Tibial nerve (tissue), 4 donors: ENCODE data around the gene CHAMP1.

Experiments used
- EP300 ChIP-seq, 2 donors: sonication (generic); formaldehyde crosslinking; IDR thresholded peaks; one replicate each; pipeline ENCODE4 v1.6.1; 2017; ENCODE audit warnings: antibody characterized with exemption in 2 of 2, mild to moderate bottlenecking in 1 of 2
- POLR2A ChIP-seq, 2 donors: fragments of 450-650 bp; IDR thresholded peaks; one replicate each; pipeline ENCODE4 v1.6.1; 2017; ENCODE audit warnings: antibody characterized with exemption in 2 of 2, mild to moderate bottlenecking in 2 of 2, moderate library complexity in 2 of 2
- TF ChIP-seq, protein P1 (sequence below), 5 experiments: fragments of 200-600 bp in 3 of 5; fragments of 450-650 bp in 2 of 5; sonication (generic) in 3 of 5; IDR thresholded peaks; one replicate each; pipeline ENCODE4 v1.5.1; 2016 to 2019; ENCODE audit warnings: antibody characterized with exemption in 5 of 5, mild to moderate bottlenecking in 3 of 5, moderate library complexity in 2 of 5

DNA sequence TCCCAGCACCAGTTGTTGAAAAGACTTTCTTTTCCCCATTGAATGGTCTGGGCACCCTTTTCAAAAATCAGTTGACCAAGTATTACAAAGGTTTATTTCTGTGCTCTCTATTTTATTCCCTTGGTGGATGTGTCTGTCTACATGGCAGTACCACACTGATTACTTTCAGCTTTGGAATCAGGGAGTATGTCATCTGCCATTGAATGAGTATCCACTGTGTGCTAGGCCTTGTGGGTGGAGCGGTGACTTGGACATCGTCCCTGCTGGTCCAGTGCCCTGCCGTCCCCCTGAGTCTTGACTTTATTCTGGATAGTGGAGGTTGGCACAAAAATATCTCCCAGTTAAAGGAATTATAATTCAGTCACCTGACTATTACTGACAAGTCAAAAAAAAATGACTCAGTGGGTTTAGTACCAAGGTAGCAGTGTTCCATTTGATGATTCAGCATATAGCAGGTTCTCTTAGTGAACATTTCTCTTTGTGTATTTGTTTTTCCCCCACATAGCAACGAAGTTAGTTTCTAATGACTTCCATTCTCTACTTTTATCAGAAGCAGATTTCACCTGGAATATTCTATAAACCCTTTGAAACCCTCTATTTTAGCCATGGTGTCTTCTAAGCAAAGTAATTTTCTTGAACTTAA, 29.0 kb upstream of the CHAMP1 start:
- TF ChIP-seq POLR2A (IDR thresholded peaks at IDR 0.05), result no peak
- TF ChIP-seq, protein P1, sequence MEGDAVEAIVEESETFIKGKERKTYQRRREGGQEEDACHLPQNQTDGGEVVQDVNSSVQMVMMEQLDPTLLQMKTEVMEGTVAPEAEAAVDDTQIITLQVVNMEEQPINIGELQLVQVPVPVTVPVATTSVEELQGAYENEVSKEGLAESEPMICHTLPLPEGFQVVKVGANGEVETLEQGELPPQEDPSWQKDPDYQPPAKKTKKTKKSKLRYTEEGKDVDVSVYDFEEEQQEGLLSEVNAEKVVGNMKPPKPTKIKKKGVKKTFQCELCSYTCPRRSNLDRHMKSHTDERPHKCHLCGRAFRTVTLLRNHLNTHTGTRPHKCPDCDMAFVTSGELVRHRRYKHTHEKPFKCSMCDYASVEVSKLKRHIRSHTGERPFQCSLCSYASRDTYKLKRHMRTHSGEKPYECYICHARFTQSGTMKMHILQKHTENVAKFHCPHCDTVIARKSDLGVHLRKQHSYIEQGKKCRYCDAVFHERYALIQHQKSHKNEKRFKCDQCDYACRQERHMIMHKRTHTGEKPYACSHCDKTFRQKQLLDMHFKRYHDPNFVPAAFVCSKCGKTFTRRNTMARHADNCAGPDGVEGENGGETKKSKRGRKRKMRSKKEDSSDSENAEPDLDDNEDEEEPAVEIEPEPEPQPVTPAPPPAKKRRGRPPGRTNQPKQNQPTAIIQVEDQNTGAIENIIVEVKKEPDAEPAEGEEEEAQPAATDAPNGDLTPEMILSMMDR (IDR thresholded peaks at IDR 0.05), result no peak
- TF ChIP-seq EP300 (IDR thresholded peaks at IDR 0.05), result no peak
